ENCODE measurements around the gene MAGI2.

GRCh38 chr7:78906735-78907134 lies 546.7 kb downstream of the MAGI2 start:
- TF ChIP-seq CTCF (IDR thresholded peaks at IDR 0.05): no peak
- no peak for TF ChIP-seq EP300 (IDR thresholded peaks at IDR 0.05)

Data from ovary (tissue), 3 donors.